LNCaP clone FGC (cell line): ENCODE results near the gene CBLN4.

Source experiments
- DNase-seq: peaks from one replicate; pipeline ENCODE4 v3.0.0-alpha.2; 2011; ENCODE audit warnings: low read depth
- H3K4me3 ChIP-seq: 2 replicates; pipeline ENCODE4 v1.5.1; 2011; ENCODE audit warnings: mild to moderate bottlenecking, low read depth, low read length, control low read depth
- TF ChIP-seq, protein P1 (sequence below): IDR thresholded peaks from 2 replicates; pipeline ENCODE4 v1.5.1; 2012; ENCODE audit warnings: mild to moderate bottlenecking; ENCODE audit not compliant: control insufficient read depth, insufficient read depth; ENCODE audit errors: extremely low read depth

The CBLN4 gene

GRCh38 chr20:56005389-56005715, at the start of gene CBLN4:
Gene CBLN4 (minus strand): TSS chr20:56005519. CDS start chr20:56004171, 1,348 bp downstream.
- TF ChIP-seq, protein P1, sequence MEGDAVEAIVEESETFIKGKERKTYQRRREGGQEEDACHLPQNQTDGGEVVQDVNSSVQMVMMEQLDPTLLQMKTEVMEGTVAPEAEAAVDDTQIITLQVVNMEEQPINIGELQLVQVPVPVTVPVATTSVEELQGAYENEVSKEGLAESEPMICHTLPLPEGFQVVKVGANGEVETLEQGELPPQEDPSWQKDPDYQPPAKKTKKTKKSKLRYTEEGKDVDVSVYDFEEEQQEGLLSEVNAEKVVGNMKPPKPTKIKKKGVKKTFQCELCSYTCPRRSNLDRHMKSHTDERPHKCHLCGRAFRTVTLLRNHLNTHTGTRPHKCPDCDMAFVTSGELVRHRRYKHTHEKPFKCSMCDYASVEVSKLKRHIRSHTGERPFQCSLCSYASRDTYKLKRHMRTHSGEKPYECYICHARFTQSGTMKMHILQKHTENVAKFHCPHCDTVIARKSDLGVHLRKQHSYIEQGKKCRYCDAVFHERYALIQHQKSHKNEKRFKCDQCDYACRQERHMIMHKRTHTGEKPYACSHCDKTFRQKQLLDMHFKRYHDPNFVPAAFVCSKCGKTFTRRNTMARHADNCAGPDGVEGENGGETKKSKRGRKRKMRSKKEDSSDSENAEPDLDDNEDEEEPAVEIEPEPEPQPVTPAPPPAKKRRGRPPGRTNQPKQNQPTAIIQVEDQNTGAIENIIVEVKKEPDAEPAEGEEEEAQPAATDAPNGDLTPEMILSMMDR, result no peak
- no peak for DNase-seq
- H3K4me3 ChIP-seq, result no peak within 1 kb of the TSS

- DNase-seq, result no peak
- H3K4me3 ChIP-seq, result no peak overlapping the region
- TF ChIP-seq, protein P1, result no peak
Measured at GRCh38 chr20:56043227-56043626, 37.9 kb upstream of the CBLN4 start.

GRCh38 chr20:56032251-56032650, 26.9 kb upstream of the CBLN4 start:
- DNase-seq, result no peak
- TF ChIP-seq, protein P1, result no peak
- no peak overlapping the region for H3K4me3 ChIP-seq

DNA sequence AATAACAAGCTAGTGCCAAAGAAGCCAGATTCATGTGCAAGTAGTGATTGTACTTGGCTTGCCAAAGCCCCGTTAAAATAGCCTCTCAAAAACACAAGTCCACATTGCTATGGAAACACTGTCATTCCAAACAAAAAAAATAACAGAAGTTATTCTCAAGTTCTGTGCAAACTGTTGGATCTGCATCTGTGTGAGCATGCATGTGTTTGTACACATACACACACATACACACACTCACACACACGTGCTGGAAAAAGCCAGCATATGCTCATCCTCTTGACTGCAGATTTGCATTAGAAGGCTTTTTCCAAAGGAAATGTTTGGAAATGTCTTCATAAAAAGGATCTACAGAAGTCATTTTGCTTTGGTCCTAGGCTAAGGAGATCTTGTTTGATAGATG, 13.4 kb upstream of the CBLN4 start:
- H3K4me3 ChIP-seq, result no peak overlapping the region
- TF ChIP-seq, protein P1, result no peak
- DNase-seq, result no peak

DNA sequence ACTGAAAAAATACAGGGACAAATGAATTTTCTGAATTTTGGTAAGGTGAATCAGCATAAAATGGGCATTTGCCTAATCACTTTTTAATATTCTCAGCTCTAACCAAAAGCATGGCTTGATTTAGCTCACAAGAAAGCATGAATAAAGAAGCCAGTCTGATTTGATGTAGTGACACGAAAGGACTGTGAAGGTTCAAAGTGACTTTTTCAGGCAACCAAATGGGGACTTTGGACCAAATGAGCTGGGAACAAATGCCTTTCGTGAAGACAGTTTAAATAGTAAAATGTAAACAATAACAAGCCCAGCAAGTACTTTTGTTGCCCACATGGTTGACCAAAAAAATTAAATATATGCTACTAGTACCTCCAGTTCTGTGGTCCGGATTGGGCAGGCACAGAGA, 12.9 kb upstream of the CBLN4 start:
- H3K4me3 ChIP-seq, result no peak overlapping the region
- TF ChIP-seq, protein P1, result no peak
- no peak for DNase-seq

DNA sequence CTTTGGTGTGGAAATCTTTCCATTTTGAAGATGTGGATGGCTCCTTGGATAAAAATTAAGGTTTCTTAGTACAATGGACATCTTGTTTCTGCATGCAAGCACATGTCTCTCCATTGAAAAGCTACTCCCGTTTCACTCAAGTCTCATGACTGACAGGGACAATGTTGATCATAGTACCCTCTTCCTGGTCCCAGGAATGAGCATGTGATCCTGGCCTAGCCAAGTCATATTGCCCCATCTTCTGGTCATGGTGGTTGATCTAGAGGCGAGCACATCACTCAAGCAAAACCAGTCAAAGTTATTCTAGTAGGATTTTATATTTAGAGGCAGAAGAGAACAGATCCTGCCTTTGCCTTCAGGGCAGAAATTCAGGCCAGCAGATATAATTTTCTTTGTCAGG, 12.2 kb upstream of the CBLN4 start:
- TF ChIP-seq, protein P1, result no peak
- no peak for DNase-seq
- no peak overlapping the region for H3K4me3 ChIP-seq

GRCh38 chr20:56014998-56015397, 9.7 kb upstream of the CBLN4 start:
- TF ChIP-seq, protein P1, result no peak
- H3K4me3 ChIP-seq, result no peak overlapping the region
- DNase-seq, result no peak
